Calu3 (cell line): Measurements from ENCODE around the gene ACAD10. TPM values are rescaled to one million over a fixed set of nuclear protein-coding genes. Genes with fewer than 3 reads are reported as not detected.

Experiments used
- BruUV-seq: library from RNA; stranded (reverse); fragments of 400-500 nt; replicated peaks from 2 replicates; lab custom pipeline; 2021; lab: Mats Ljungman, UMichigan
- CTCF ChIA-PET: fragments of 300-600 bp; sonication (Branson Sonifier 250); formaldehyde crosslinking; loops from one replicate; lab custom pipeline; 2022; ENCODE audit warnings: antibody characterized with exemption; lab: Charles Lee
- DNase-seq: peaks from one replicate; pipeline ENCODE4 v3.0.0; 2022
- H3K27ac Mint-ChIP-seq: one replicate; pipeline ENCODE4 v1.8.0; 2022; ENCODE audit warnings: mixed read lengths; ENCODE audit not compliant: unreplicated experiment
- H3K27me3 Mint-ChIP-seq: one replicate; pipeline ENCODE4 v1.8.0; 2022; ENCODE audit warnings: mixed read lengths; ENCODE audit not compliant: unreplicated experiment
- H3K36me3 Mint-ChIP-seq: one replicate; pipeline ENCODE4 v1.8.0; 2022; ENCODE audit warnings: mild to moderate bottlenecking, moderate library complexity, mixed read lengths; ENCODE audit not compliant: insufficient read depth, unreplicated experiment
- H3K4me1 Mint-ChIP-seq: one replicate; pipeline ENCODE4 v1.8.0; 2022; ENCODE audit warnings: mild to moderate bottlenecking, low read depth, mixed read lengths; ENCODE audit not compliant: unreplicated experiment
- H3K4me3 Mint-ChIP-seq: one replicate; pipeline ENCODE4 v1.8.0; 2022; ENCODE audit warnings: mild to moderate bottlenecking, low read depth, moderate library complexity, mixed read lengths; ENCODE audit not compliant: unreplicated experiment
- H3K9me3 Mint-ChIP-seq: one replicate; pipeline ENCODE4 v1.8.0; 2022; ENCODE audit warnings: low read depth, mixed read lengths; ENCODE audit not compliant: unreplicated experiment
- CTCF ChIP-seq: fragments of 200-600 bp; IDR thresholded peaks from one replicate; pipeline ENCODE4 v1.8.0; 2022; ENCODE audit warnings: antibody characterized with exemption; ENCODE audit not compliant: unreplicated experiment
- intact Hi-C: fragments of 100-400 bp; cut with micrococcal nuclease; formaldehyde crosslinking; loops from one replicate; pipeline ENCODE4 v1.10.0; 2022; ENCODE audit not compliant: unreplicated experiment
- total RNA-seq: library from RNA; stranded (reverse); gene quantifications from 2 replicates; pipeline ENCODE4 v1.2.3, GENCODE V29; 2022

The ACAD10 gene
- total RNA-seq, 1 experiment from 2014 or later = 50.8 TPM

- peak; percentile 76 for DNase-seq
- CTCF ChIA-PET = interaction anchor here (0.5 to 0.9 kb wide), 3 partner anchors 10 to 240 kb away, joined by 3 to 4 read pairs (median 3); no protein-coding TSS in a partner anchor
- no peaks in the 10 kb centered on the region for H3K27me3 Mint-ChIP-seq
- no TSS peak for BruUV-seq
- intact Hi-C loops = no loop called here
- TF ChIP-seq CTCF = no peak
- H3K4me3 Mint-ChIP-seq = peak overlapping the region; percentile 63
- H3K9me3 Mint-ChIP-seq = no peaks in the 10 kb centered on the region
- peaks cover 28% of the 10 kb centered on the region for H3K36me3 Mint-ChIP-seq
- peak overlapping the region; percentile 87 for H3K27ac Mint-ChIP-seq
- H3K4me1 Mint-ChIP-seq = peaks cover 56% of the 10 kb centered on the region
Observed at GRCh38 chr12:111775205-111776193, 89.6 kb downstream of the ACAD10 start.

GRCh38 chr12:111776836-111777344 lies 91.0 kb downstream of the ACAD10 start:
- no peaks in the 10 kb centered on the region for H3K9me3 Mint-ChIP-seq
- intact Hi-C loops = no loop called here
- CTCF ChIA-PET = interaction anchor here (0.7 to 1.8 kb wide), 7 partner anchors 9 to 236 kb away, joined by 3 to 19 read pairs (median 4); partner anchors contain the start of genes BRAP and TMEM116
- peak overlapping the region; percentile 95 for H3K27ac Mint-ChIP-seq
- no peak for TF ChIP-seq CTCF
- H3K4me3 Mint-ChIP-seq = no peak overlapping the region
- BruUV-seq = no TSS peak
- no peaks in the 10 kb centered on the region for H3K27me3 Mint-ChIP-seq
- DNase-seq = no peak
- H3K36me3 Mint-ChIP-seq = peaks cover 40% of the 10 kb centered on the region
- H3K4me1 Mint-ChIP-seq = peaks cover 63% of the 10 kb centered on the region

GRCh38 chr12:111777345-111778045 lies 91.6 kb downstream of the ACAD10 start:
- peak overlapping the region; percentile 61 for H3K4me3 Mint-ChIP-seq
- TF ChIP-seq CTCF = no peak
- CTCF ChIA-PET = interaction anchor here (0.6 to 1.8 kb wide), 8 partner anchors 9 to 235 kb away, joined by 3 to 19 read pairs (median 4); partner anchors contain the start of genes BRAP and TMEM116
- intact Hi-C loops = no loop called here
- no TSS peak for BruUV-seq
- H3K9me3 Mint-ChIP-seq = no peaks in the 10 kb centered on the region
- H3K27ac Mint-ChIP-seq = peak overlapping the region; percentile 95
- H3K27me3 Mint-ChIP-seq = no peaks in the 10 kb centered on the region
- DNase-seq = peak; percentile 85
- peaks cover 43% of the 10 kb centered on the region for H3K36me3 Mint-ChIP-seq
- peaks cover 63% of the 10 kb centered on the region for H3K4me1 Mint-ChIP-seq

- Mint-ChIP-seq H3K4me1 (peaks cover 45% of the 10 kb centered on the region), H3K27ac (peak overlapping the region; percentile 74), H3K9me3 (no peaks in the 10 kb centered on the region), H3K4me3 (peak overlapping the region; percentile 9), H3K27me3 (no peaks in the 10 kb centered on the region), H3K36me3 (peaks cover 54% of the 10 kb centered on the region)
- no peak for TF ChIP-seq CTCF
- CTCF ChIA-PET = interaction anchor here (0.6 kb wide), 1 partner anchor 566 kb away, joined by 4 read pairs; no protein-coding TSS in a partner anchor
- TSS peak; percentile 66 for BruUV-seq
- intact Hi-C loops = loop anchor here (10.0 kb wide), 1 partner anchor 95 kb away; the partner anchor contains the start of genes ACAD10 and BRAP
- DNase-seq = no peak
Observed at GRCh38 chr12:111780166-111780565, 94.3 kb downstream of the ACAD10 start.
